NCI-H2227 (cell line): Measurements from ENCODE around the gene KIAA1191.
"Not testable (repeated sequence)": the region's sequence is repeated elsewhere in the genome, so short reads cannot be mapped to it uniquely, and the experiment has no call there.

Experiments
- DNase-seq: peaks from one replicate; lab custom pipeline; 2025; ENCODE audit not compliant: unreplicated experiment; lab: John Stamatoyannopoulos, UW

The KIAA1191 gene

GRCh38 chr5:176317534-176318374, 43.8 kb downstream of the KIAA1191 start:
- no peak for DNase-seq

GRCh38 chr5:176305356-176305755, 56.2 kb downstream of the KIAA1191 start:
- DNase-seq, result not testable (repeated sequence)
